ENCODE data around the gene TACR2. TPM values are rescaled to one million over a fixed set of nuclear protein-coding genes. Genes with fewer than 3 reads are reported as not detected.

Gene TACR2
- polyA plus RNA-seq, 1 experiment: not detected

DNA sequence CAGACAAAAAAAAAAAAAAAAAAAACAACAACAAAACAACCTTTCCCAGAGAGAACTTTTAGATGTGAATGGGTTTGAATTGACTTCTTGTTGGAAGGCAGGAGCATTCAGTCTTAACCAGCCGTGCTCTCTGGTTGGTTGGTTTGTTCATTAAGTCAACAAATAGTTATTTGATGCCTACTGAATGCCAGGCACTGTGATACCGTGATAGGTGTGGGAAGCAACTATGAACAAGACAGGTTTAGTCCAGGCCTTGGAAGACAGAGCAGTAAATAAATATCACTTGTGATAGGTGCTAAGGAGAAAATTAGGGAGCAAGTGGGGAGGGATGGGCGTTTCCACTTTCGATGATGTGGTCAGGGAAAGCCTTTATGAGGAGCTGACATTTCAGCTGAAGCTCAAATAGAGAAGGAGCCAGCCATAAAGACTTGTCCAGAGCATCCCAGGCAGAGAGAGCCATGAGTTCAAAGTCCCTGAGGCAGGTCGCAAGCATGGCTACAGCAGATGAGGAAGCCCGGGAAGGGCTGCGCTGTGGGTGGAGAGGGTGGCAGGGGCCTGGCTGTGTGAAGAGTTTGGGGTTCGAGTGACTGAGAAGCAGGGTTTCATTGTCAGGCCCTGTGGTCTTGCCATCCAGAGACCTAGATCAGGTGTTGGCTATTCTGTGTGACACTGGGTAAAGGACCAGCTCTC, 42.5 kb upstream of the TACR2 start:
- H3K4me3 ChIP-seq (ENCODE audit: low read depth, low read length): no peak overlapping the region
- TF ChIP-seq CTCF (IDR thresholded peaks at IDR 0.05; ENCODE audit: low read depth, low read length): no peak
- POLR2A ChIA-PET: no interaction called here
- CTCF ChIA-PET: no interaction called here
- H3K27ac ChIP-seq (ENCODE audit: low read depth, low read length): no peak overlapping the region
- no peak for DNase-seq (ENCODE audit: low read depth, low spot score)
- peaks cover 4% of the 10 kb centered on the region for H3K27me3 ChIP-seq (ENCODE audit: control insufficient read depth, insufficient read depth, low read length)
- no peaks in the 10 kb centered on the region for H3K9me3 ChIP-seq (ENCODE audit: control insufficient read depth, insufficient read depth, low read length)

GRCh38 chr10:69458430-69459100, 41.8 kb upstream of the TACR2 start:
- TF ChIP-seq CTCF (IDR thresholded peaks at IDR 0.05; ENCODE audit: low read depth, low read length): no peak
- Histone ChIP-seq H3K9me3 (ENCODE audit: control insufficient read depth, insufficient read depth, low read length) (no peaks in the 10 kb centered on the region), H3K4me3 (ENCODE audit: low read depth, low read length) (no peak overlapping the region), H3K27me3 (ENCODE audit: control insufficient read depth, insufficient read depth, low read length) (peaks cover 4% of the 10 kb centered on the region), H3K27ac (ENCODE audit: low read depth, low read length) (no peak overlapping the region)
- ChIA-PET POLR2A (no interaction called here), CTCF (interaction anchor here (0.6 kb wide), 1 partner anchor 49 kb away, joined by 3 read pairs; no protein-coding TSS in a partner anchor)
- no peak for DNase-seq (ENCODE audit: low read depth, low spot score)

DNA sequence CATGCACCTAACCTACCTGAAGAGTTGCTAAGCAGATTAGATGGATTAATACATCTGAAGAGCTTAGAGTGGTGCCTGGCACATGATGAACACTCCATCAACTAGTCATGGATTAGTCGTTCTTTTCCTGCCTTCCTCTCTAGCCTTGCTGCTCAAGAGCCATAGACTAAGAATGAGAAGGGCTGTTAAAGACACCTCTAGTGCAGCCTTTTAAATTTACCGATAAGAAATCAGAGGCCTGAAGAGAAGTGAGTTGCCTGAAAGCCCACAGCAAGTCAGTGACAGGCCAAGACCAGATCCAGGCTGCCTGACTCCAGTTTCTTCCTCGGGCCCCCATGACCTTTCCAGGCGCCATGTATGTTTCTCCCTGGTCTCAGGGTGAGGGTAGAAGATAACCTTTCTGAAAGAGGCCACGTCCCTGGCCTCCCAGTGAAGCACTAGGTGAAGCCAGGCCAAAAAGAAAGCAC, 41.1 kb upstream of the TACR2 start:
- CTCF ChIA-PET: interaction anchor here (0.6 to 1.2 kb wide), 3 partner anchors 11 to 263 kb away, joined by 3 to 4 read pairs (median 3); no protein-coding TSS in a partner anchor
- POLR2A ChIA-PET: no interaction called here
- no peak for DNase-seq (ENCODE audit: low read depth, low spot score)
- H3K4me3 ChIP-seq (ENCODE audit: low read depth, low read length): no peak overlapping the region
- no peak overlapping the region for H3K27ac ChIP-seq (ENCODE audit: low read depth, low read length)
- no peaks in the 10 kb centered on the region for H3K9me3 ChIP-seq (ENCODE audit: control insufficient read depth, insufficient read depth, low read length)
- H3K27me3 ChIP-seq (ENCODE audit: control insufficient read depth, insufficient read depth, low read length): peaks cover 9% of the 10 kb centered on the region
- no peak for TF ChIP-seq CTCF (IDR thresholded peaks at IDR 0.05; ENCODE audit: low read depth, low read length)

DNA sequence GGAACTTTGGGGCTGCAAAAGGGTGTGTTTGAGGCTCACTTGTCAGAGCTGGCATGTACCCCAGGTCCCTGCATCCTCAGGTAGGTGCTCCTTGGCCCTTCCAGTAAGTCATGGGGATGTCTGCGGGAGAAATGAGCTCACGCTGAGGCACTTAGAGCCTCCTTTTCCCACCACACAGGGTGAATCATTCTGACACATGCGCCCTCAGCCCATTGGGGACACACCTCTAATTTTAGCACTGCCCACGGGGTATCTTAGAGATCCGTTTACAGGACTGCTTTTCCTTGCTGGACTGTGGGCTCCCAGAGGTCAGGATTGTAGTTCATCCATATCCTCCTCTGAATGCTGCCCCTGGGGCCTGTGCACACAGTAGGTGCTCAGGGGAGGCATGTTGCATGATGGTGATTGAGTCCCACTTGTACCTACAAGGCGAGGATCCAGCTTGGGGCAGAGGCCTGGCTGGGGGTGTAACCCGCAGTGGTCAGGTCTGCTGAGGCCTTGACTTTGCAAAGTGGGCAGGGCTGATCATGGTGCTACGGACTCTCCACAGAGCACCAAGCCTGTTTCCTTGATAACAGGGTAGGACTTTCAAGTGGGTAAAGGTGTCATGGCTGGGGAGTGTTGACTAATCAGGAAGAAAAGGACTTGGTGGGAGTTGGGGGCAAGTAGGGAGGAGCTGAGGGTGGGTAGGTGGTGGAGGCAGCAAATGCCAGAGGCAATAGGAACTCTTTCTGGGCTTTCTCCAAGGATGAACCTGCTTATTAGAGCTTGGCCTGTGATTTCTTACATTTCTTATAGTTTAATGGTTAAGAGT, 40.4 kb upstream of the TACR2 start:
- H3K9me3 ChIP-seq (ENCODE audit: control insufficient read depth, insufficient read depth, low read length): no peaks in the 10 kb centered on the region
- ChIA-PET CTCF (interaction anchor here (0.6 to 1.2 kb wide), 2 partner anchors 10 to 263 kb away, joined by 3 to 4 read pairs; no protein-coding TSS in a partner anchor), POLR2A (no interaction called here)
- no peak for DNase-seq (ENCODE audit: low read depth, low spot score)
- H3K27ac ChIP-seq (ENCODE audit: low read depth, low read length): no peak overlapping the region
- peaks cover 15% of the 10 kb centered on the region for H3K27me3 ChIP-seq (ENCODE audit: control insufficient read depth, insufficient read depth, low read length)
- TF ChIP-seq CTCF (IDR thresholded peaks at IDR 0.05; ENCODE audit: low read depth, low read length): no peak
- H3K4me3 ChIP-seq (ENCODE audit: low read depth, low read length): no peak overlapping the region
